GM12878 (cell line): ENCODE measurements around the gene AAMP.

Experiments
- ASH2L ChIP-seq: fragments of 300-600, 200-600 bp; sonication (generic); IDR thresholded peaks from 2 replicates; pipeline ENCODE4 v1.6.1; 2017; ENCODE audit warnings: low read depth, mild to moderate bottlenecking, borderline replicate concordance
- CEBPB ChIP-seq, 2 experiments: fragments of 150-350 bp in 1 of 2; IDR thresholded peaks; 2 replicates each; pipeline ENCODE4 v1.6.1; 2012 to 2014; ENCODE audit warnings: low read depth in 2 of 2, low read length in 2 of 2, borderline replicate concordance in 1 of 2, inconsistent platforms in 1 of 2
- CTCF ChIP-seq, 3 experiments: IDR thresholded peaks in 2 of 3; conservative IDR thresholded peaks in 1 of 3; 2 replicates each; pipeline ENCODE4 v1.5.1; 2011; ENCODE audit warnings: low read depth in 3 of 3, low read length in 3 of 3, mild to moderate bottlenecking in 3 of 3, control low read depth in 2 of 3, moderate library complexity in 2 of 3, inconsistent platforms in 1 of 3, mixed read lengths in 1 of 3; ENCODE audit not compliant: control insufficient read depth in 2 of 3, insufficient read depth in 1 of 3; ENCODE audit errors: extremely low read depth in 1 of 3
- EGR1 ChIP-seq, 2 experiments: IDR thresholded peaks; 1 replicate in 1 of 2; 2 replicates in 1 of 2; pipeline ENCODE4 v1.6.1; 2011 to 2012; ENCODE audit warnings: low read depth in 2 of 2, low read length in 2 of 2, borderline replicate concordance in 1 of 2, mild to moderate bottlenecking in 1 of 2, moderate library complexity in 1 of 2
- ELK1 ChIP-seq: IDR thresholded peaks from 2 replicates; pipeline ENCODE4 v1.6.1; 2012; ENCODE audit warnings: low read depth, low read length, improper control_type of control experiment
- FOS ChIP-seq: IDR thresholded peaks from 3 replicates; pipeline ENCODE4 v1.6.1; 2011; ENCODE audit warnings: borderline replicate concordance; ENCODE audit not compliant: insufficient read length; ENCODE audit errors: extremely low read depth
- GABPA ChIP-seq: IDR thresholded peaks from 2 replicates; pipeline ENCODE4 v1.6.1; 2014; ENCODE audit warnings: antibody characterized with exemption, low read depth, mild to moderate bottlenecking, inconsistent platforms
- MXI1 ChIP-seq: fragments of 150-350 bp; IDR thresholded peaks from 2 replicates; pipeline ENCODE4 v1.6.1; 2011; ENCODE audit warnings: low read depth, mild to moderate bottlenecking, inconsistent platforms, low read length, improper control_type of control experiment
- NR2C2 ChIP-seq: IDR thresholded peaks from 2 replicates; pipeline ENCODE4 v1.6.1; 2011; ENCODE audit warnings: borderline replicate concordance, low read depth; ENCODE audit not compliant: control insufficient read depth, insufficient read length
- POLR2A ChIP-seq: IDR thresholded peaks from 2 replicates; pipeline ENCODE4 v1.6.1; 2011; ENCODE audit warnings: low read depth, mild to moderate bottlenecking, low read length
- POLR2AphosphoS2 ChIP-seq: IDR thresholded peaks from 2 replicates; pipeline ENCODE4 v1.6.1; 2011; ENCODE audit warnings: low read depth, mild to moderate bottlenecking, low read length, improper control_type of control experiment, moderate library complexity
- POLR2AphosphoS5 ChIP-seq: IDR thresholded peaks from 2 replicates; pipeline ENCODE4 v1.6.1; 2011; ENCODE audit warnings: mild to moderate bottlenecking, low read length, inconsistent platforms
- TCF3 ChIP-seq: IDR thresholded peaks from 2 replicates; pipeline ENCODE4 v1.6.1; 2012; ENCODE audit warnings: low read depth, mild to moderate bottlenecking, low read length, borderline replicate concordance; ENCODE audit not compliant: insufficient read depth
- ZBTB33 ChIP-seq: fragments of 450-650 bp; IDR thresholded peaks from 2 replicates; pipeline ENCODE4 v1.6.1; 2017; ENCODE audit warnings: mild to moderate bottlenecking

- TF ChIP-seq CTCF (IDR thresholded peaks at IDR 0.05 in 2 of 3, conservative IDR thresholded peaks at IDR 0.05 in 1 of 3; ENCODE audit: control insufficient read depth in 2 of 3, extremely low read depth in 1 of 3, insufficient read depth in 1 of 3, low read depth in 3 of 3, low read length in 3 of 3) (no peak), FOS (no peak), NR2C2 (no peak), ZBTB33 (no peak), ELK1 (no peak), GABPA (no peak), POLR2A (no peak), EGR1 (IDR thresholded peaks at IDR 0.05; ENCODE audit: borderline replicate concordance in 1 of 2, low read depth in 2 of 2, low read length in 2 of 2) (no peak), ASH2L (no peak), CEBPB (IDR thresholded peaks at IDR 0.05; ENCODE audit: borderline replicate concordance in 1 of 2, low read depth in 2 of 2, low read length in 2 of 2) (no peak), POLR2AphosphoS2 (no peak), MXI1 (no peak), POLR2AphosphoS5 (no peak), TCF3 (no peak)
These were observed 3.9 kb upstream of the AAMP start for GRCh38 chr2:218273908-218274249.
